HepG2 (cell line): Measurements from ENCODE around the gene MED23. TPM values are rescaled to one million over a fixed set of nuclear protein-coding genes. Genes with fewer than 3 reads are reported as not detected.

Source experiments
- ARNTL ChIP-seq: sonication (generic); formaldehyde crosslinking; IDR thresholded peaks from 2 replicates; pipeline ENCODE4 v1.4.0; 2020; ENCODE audit warnings: mild to moderate bottlenecking, missing genetic modification reagents
- BCL6 ChIP-seq: IDR thresholded peaks from 2 replicates; pipeline ENCODE4 v1.6.1; 2016; ENCODE audit warnings: missing genetic modification reagents, missing compliant biosample characterization
- BRCA1 ChIP-seq: sonication (generic); formaldehyde crosslinking; IDR thresholded peaks from 2 replicates; pipeline ENCODE4 v1.4.0; 2020; ENCODE audit warnings: missing genetic modification reagents
- DPF2 ChIP-seq: sonication (generic); formaldehyde crosslinking; IDR thresholded peaks from 2 replicates; pipeline ENCODE4 v1.4.0; 2020; ENCODE audit warnings: mild to moderate bottlenecking, low read depth, missing genetic modification reagents, borderline replicate concordance
- JARID2 ChIP-seq: sonication (generic); formaldehyde crosslinking; IDR thresholded peaks from 2 replicates; pipeline ENCODE4 v1.8.1; 2023; ENCODE audit warnings: missing genetic modification reagents, inconsistent platforms; ENCODE audit not compliant: insufficient replicate concordance
- KDM5B ChIP-seq: sonication (generic); formaldehyde crosslinking; IDR thresholded peaks from 2 replicates; pipeline ENCODE4 v1.4.0; 2020; ENCODE audit warnings: missing genetic modification reagents, mild to moderate bottlenecking, borderline replicate concordance
- MTA1 ChIP-seq: sonication (generic); formaldehyde crosslinking; IDR thresholded peaks from 2 replicates; pipeline ENCODE4 v1.4.0; 2020; ENCODE audit warnings: missing genetic modification reagents, mild to moderate bottlenecking, borderline replicate concordance
- NFIC ChIP-seq: IDR thresholded peaks from 2 replicates; pipeline ENCODE4 v1.6.1; 2012; ENCODE audit warnings: mild to moderate bottlenecking, low read length, inconsistent platforms
- NONO ChIP-seq, 2 experiments: fragments of 450-650 bp in 1 of 2; sonication (generic) in 1 of 2; formaldehyde crosslinking in 1 of 2; IDR thresholded peaks in 1 of 2; conservative IDR thresholded peaks in 1 of 2; 2 replicates each; pipeline versions ENCODE4 v1.6.1 to v1.8.0; 2017 to 2022; ENCODE audit warnings: mild to moderate bottlenecking in 1 of 2, missing genetic modification reagents in 1 of 2, moderate library complexity in 1 of 2
- NRL ChIP-seq: sonication (generic); formaldehyde crosslinking; IDR thresholded peaks from 2 replicates; pipeline ENCODE4 v1.5.0; 2020; ENCODE audit warnings: missing genetic modification reagents, mild to moderate bottlenecking, moderate library complexity, borderline replicate concordance
- PAX8 ChIP-seq: sonication (generic); formaldehyde crosslinking; IDR thresholded peaks from 2 replicates; pipeline ENCODE4 v1.8.0; 2022; ENCODE audit warnings: mild to moderate bottlenecking, missing genetic modification reagents, borderline replicate concordance
- WIZ ChIP-seq: sonication (generic); formaldehyde crosslinking; IDR thresholded peaks from 2 replicates; pipeline ENCODE4 v1.5.1; 2020; ENCODE audit warnings: mild to moderate bottlenecking, missing genetic modification reagents
- ZFP37 ChIP-seq: sonication (generic); formaldehyde crosslinking; IDR thresholded peaks from 2 replicates; pipeline ENCODE4 v1.4.0; 2020; ENCODE audit warnings: missing genetic modification reagents, borderline replicate concordance
- ZNF17 ChIP-seq: sonication (generic); formaldehyde crosslinking; IDR thresholded peaks from 2 replicates; pipeline ENCODE4 v1.5.0; 2020; ENCODE audit warnings: mild to moderate bottlenecking, missing genetic modification reagents
- ZNF235 ChIP-seq: sonication (generic); formaldehyde crosslinking; IDR thresholded peaks from 2 replicates; pipeline ENCODE4 v1.8.1; 2023; ENCODE audit warnings: mild to moderate bottlenecking, missing genetic modification reagents, borderline replicate concordance
- ZNF619 ChIP-seq: sonication (generic); formaldehyde crosslinking; IDR thresholded peaks from 2 replicates; pipeline ENCODE4 v1.4.0; 2020; ENCODE audit warnings: mild to moderate bottlenecking, missing genetic modification reagents
- polyA plus RNA-seq, 8 experiments: library from polyadenylated mRNA; depleted of rRNA in 3 of 8; stranded (reverse) in 7 of 8; unstranded in 1 of 8; fragments of >200 nt; fragmentation: Illumina TruSeq in 4 of 8; extraction: Trizol in 4 of 8; gene quantifications; 2 replicates each; pipeline versions ENCODE4 v1.2.1 to v1.2.3, GENCODE V29; 2011 to 2016; ENCODE audit warnings: low read depth in 4 of 8, missing spikeins in 1 of 8, mixed read lengths in 1 of 8; ENCODE audit not compliant: insufficient read depth in 1 of 8
- total RNA-seq, 5 experiments: library from RNA; depleted of rRNA; stranded (reverse); fragments of >200 nt; fragmentation: Illumina TruSeq; extraction: Trizol; gene quantifications; 2 replicates each; pipeline ENCODE4 v1.2.3, GENCODE V29; 2016; ENCODE audit warnings: low read depth in 1 of 5
- TF ChIP-seq, protein P1 (sequence below): IDR thresholded peaks from 2 replicates; pipeline ENCODE4 v1.6.1; 2016; ENCODE audit warnings: low read depth
- TF ChIP-seq, protein P2 (sequence below): IDR thresholded peaks from 2 replicates; pipeline ENCODE4 v1.4.0; 2020; ENCODE audit warnings: mild to moderate bottlenecking, missing genetic modification reagents
- TF ChIP-seq, protein P3 (sequence below): sonication (generic); formaldehyde crosslinking; IDR thresholded peaks from 2 replicates; pipeline ENCODE4 v1.5.0; 2020; ENCODE audit warnings: missing genetic modification reagents, mild to moderate bottlenecking, borderline replicate concordance
- TF ChIP-seq, protein P4 (sequence below): IDR thresholded peaks from 2 replicates; pipeline ENCODE4 v1.6.1; 2016; ENCODE audit warnings: missing compliant biosample characterization, missing genetic modification reagents, borderline replicate concordance

Gene MED23
- total and polyA plus RNA-seq, 2 of the 13 experiments (the other 11 are each of a cell fraction or from before 2014, with no cell fraction given), result 34.9 to 50.5 TPM

DNA sequence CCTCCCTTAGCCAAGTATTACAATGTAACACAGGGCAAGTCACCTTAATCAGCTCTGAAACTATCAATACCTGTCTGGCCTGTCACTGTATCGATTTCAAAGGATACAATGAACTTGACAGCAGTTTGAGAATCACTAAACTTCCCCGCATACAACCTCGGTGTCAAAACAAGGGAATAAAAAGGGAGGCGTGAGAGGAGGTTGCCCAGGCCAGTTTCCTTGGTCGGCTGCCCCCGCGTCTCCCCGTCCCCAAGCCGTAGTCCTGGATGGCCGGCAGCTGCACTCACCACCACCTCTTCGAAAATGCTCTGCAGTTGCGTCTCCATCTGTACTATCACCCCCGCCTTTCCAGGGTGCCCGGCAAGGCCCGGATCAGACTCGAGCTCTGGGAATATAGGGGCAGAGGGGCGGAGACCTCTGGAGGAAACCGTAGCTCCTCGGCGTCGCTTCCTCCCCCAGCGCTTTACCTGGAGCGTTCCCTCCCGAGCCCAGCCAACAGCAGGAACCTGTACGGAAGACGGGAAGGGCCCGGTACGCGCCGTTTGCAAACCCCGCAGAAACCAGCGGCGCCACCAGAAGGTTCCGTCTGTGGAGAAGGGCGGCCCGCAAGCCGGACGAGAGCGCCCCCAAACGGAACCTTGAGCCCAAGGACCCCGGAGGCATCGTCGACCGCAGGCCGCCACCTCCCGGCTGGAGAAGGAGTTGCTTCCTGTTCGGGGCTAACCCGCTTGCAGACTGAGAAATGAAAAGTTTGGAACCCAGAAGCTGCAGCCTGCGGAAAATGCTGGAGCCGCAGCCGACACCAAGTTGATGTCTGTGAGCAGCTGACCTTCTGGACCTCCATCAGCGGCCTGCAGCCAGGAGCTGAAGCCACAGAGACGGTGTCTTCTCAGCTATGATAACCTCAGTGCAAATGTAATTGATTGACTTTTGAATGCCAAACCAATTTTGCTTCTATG lies at the start of gene MED23 (continued):
- peak; percentile 98 for TF ChIP-seq JARID2 (CRISPR knock-in tag)
- TF ChIP-seq ZNF17 (CRISPR knock-in tag), result 0 out of 2 replicates have a peak, but pooled peaks have one; percentile 44
- peak; percentile 94; the same call in 1 of the 2 replicates for TF ChIP-seq BRCA1 (CRISPR knock-in tag)
- TF ChIP-seq DPF2 (CRISPR knock-in tag), result peak; percentile 48; the same call in 1 of the 2 replicates
- TF ChIP-seq NRL, result peak; percentile 98; the same call in 1 of the 2 replicates
- TF ChIP-seq PAX8 (CRISPR knock-in tag), result peak; percentile 98
- TF ChIP-seq, protein P1, sequence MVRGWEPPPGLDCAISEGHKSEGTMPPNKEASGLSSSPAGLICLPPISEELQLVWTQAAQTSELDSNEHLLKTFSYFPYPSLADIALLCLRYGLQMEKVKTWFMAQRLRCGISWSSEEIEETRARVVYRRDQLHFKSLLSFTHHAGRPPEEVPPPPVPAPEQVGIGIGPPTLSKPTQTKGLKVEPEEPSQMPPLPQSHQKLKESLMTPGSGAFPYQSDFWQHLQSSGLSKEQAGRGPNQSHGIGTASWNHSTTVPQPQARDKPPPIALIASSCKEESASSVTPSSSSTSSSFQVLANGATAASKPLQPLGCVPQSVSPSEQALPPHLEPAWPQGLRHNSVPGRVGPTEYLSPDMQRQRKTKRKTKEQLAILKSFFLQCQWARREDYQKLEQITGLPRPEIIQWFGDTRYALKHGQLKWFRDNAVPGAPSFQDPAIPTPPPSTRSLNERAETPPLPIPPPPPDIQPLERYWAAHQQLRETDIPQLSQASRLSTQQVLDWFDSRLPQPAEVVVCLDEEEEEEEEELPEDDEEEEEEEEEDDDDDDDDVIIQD (CRISPR knock-in tag), result peak; percentile 99
- peak; percentile 62 for TF ChIP-seq NFIC
- peak; percentile 99 for TF ChIP-seq KDM5B (CRISPR knock-in tag)
- peak; percentile 92 for TF ChIP-seq ARNTL (CRISPR knock-in tag)
- TF ChIP-seq ZNF235, result no peak; the same call in 1 of the 2 replicates
- TF ChIP-seq MTA1 (CRISPR knock-in tag), result peak; percentile 99
- no peak for TF ChIP-seq NONO (IDR thresholded peaks at IDR 0.05)
- TF ChIP-seq NONO (CRISPR knock-in tag; conservative IDR thresholded peaks at IDR 0.05), result peak; percentile 100
- TF ChIP-seq, protein P2, sequence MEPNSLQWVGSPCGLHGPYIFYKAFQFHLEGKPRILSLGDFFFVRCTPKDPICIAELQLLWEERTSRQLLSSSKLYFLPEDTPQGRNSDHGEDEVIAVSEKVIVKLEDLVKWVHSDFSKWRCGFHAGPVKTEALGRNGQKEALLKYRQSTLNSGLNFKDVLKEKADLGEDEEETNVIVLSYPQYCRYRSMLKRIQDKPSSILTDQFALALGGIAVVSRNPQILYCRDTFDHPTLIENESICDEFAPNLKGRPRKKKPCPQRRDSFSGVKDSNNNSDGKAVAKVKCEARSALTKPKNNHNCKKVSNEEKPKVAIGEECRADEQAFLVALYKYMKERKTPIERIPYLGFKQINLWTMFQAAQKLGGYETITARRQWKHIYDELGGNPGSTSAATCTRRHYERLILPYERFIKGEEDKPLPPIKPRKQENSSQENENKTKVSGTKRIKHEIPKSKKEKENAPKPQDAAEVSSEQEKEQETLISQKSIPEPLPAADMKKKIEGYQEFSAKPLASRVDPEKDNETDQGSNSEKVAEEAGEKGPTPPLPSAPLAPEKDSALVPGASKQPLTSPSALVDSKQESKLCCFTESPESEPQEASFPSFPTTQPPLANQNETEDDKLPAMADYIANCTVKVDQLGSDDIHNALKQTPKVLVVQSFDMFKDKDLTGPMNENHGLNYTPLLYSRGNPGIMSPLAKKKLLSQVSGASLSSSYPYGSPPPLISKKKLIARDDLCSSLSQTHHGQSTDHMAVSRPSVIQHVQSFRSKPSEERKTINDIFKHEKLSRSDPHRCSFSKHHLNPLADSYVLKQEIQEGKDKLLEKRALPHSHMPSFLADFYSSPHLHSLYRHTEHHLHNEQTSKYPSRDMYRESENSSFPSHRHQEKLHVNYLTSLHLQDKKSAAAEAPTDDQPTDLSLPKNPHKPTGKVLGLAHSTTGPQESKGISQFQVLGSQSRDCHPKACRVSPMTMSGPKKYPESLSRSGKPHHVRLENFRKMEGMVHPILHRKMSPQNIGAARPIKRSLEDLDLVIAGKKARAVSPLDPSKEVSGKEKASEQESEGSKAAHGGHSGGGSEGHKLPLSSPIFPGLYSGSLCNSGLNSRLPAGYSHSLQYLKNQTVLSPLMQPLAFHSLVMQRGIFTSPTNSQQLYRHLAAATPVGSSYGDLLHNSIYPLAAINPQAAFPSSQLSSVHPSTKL (CRISPR knock-in tag), result peak; percentile 95
- peak; percentile 97 for TF ChIP-seq ZFP37 (CRISPR knock-in tag)
- peak; percentile 100 for TF ChIP-seq ZNF619 (CRISPR knock-in tag)
- TF ChIP-seq, protein P3, sequence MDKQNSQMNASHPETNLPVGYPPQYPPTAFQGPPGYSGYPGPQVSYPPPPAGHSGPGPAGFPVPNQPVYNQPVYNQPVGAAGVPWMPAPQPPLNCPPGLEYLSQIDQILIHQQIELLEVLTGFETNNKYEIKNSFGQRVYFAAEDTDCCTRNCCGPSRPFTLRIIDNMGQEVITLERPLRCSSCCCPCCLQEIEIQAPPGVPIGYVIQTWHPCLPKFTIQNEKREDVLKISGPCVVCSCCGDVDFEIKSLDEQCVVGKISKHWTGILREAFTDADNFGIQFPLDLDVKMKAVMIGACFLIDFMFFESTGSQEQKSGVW (CRISPR knock-in tag), result no peak
- TF ChIP-seq, protein P4, sequence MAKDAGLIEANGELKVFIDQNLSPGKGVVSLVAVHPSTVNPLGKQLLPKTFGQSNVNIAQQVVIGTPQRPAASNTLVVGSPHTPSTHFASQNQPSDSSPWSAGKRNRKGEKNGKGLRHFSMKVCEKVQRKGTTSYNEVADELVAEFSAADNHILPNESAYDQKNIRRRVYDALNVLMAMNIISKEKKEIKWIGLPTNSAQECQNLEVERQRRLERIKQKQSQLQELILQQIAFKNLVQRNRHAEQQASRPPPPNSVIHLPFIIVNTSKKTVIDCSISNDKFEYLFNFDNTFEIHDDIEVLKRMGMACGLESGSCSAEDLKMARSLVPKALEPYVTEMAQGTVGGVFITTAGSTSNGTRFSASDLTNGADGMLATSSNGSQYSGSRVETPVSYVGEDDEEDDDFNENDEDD (CRISPR knock-in tag), result peak; percentile 87
- peak; percentile 84 for TF ChIP-seq BCL6
- peak; percentile 93; the same call in 1 of the 2 replicates for TF ChIP-seq WIZ (CRISPR knock-in tag)
